Breast epithelium (tissue), 3 donors: ENCODE measurements around the gene UCK2.

Experiments
- POLR2A ChIP-seq: fragments of 450-650 bp; IDR thresholded peaks from one replicate; pipeline ENCODE4 v1.6.1; 2016; ENCODE audit warnings: antibody characterized with exemption, mild to moderate bottlenecking, moderate library complexity
- POLR2AphosphoS5 ChIP-seq, 3 donors: sonication (generic); formaldehyde crosslinking; IDR thresholded peaks; one replicate each; pipeline ENCODE4 v1.6.1; 2017; ENCODE audit warnings: antibody characterized with exemption in 3 of 3
- TF ChIP-seq, protein P1 (sequence below), 3 donors: fragments of 450-650 bp; IDR thresholded peaks; one replicate each; pipeline ENCODE4 v1.5.1; 2016 to 2017; ENCODE audit warnings: antibody characterized with exemption in 3 of 3, mild to moderate bottlenecking in 3 of 3, moderate library complexity in 3 of 3

DNA sequence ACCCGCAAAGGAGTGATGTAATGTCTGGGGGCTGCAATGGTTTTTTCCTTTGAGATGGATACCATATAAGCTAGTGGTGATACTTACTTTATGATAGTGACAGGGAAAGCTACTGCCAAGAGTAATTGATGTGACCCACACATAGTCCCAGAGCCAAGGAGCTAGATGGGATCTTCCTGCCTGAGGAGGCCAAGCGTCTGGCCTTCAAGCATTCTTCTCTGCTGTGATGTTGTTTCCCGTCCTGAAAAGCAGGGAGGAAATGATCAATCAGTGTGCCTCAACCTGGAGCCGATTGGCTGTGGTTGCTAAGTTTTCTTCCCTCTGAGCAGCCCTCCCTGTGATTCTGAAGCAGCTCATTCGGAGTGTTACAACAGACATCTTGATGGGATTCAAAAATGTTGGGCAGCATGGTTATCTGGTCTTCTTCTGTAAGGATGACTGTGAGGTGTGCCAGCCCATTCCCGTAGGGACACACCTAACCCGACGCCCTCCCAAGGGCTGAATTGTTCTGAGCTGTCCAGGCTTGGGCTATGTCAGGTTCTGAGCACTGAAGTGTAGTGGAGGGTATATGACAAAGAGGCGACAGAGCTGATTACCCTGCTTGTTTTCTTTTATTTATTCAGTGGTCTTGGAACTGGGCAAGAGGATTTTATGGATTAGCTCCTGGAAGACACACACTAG is 56.7 kb downstream of the UCK2 start:
- TF ChIP-seq, protein P1, sequence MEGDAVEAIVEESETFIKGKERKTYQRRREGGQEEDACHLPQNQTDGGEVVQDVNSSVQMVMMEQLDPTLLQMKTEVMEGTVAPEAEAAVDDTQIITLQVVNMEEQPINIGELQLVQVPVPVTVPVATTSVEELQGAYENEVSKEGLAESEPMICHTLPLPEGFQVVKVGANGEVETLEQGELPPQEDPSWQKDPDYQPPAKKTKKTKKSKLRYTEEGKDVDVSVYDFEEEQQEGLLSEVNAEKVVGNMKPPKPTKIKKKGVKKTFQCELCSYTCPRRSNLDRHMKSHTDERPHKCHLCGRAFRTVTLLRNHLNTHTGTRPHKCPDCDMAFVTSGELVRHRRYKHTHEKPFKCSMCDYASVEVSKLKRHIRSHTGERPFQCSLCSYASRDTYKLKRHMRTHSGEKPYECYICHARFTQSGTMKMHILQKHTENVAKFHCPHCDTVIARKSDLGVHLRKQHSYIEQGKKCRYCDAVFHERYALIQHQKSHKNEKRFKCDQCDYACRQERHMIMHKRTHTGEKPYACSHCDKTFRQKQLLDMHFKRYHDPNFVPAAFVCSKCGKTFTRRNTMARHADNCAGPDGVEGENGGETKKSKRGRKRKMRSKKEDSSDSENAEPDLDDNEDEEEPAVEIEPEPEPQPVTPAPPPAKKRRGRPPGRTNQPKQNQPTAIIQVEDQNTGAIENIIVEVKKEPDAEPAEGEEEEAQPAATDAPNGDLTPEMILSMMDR (IDR thresholded peaks at IDR 0.05) = no peak
- TF ChIP-seq POLR2A = no peak
- no peak for TF ChIP-seq POLR2AphosphoS5 (IDR thresholded peaks at IDR 0.05)
